22Rv1 (cell line): ENCODE results near the gene BCAS1.

Experiments used
- CTCF ChIP-seq: fragments of 450-650 bp; IDR thresholded peaks from 2 replicates; pipeline ENCODE4 v1.5.1; 2017; ENCODE audit warnings: mild to moderate bottlenecking
- ZFX ChIP-seq: fragments of 450-650 bp; IDR thresholded peaks from 2 replicates; pipeline ENCODE4 v1.6.1; 2017; ENCODE audit warnings: antibody characterized with exemption, borderline replicate concordance

DNA sequence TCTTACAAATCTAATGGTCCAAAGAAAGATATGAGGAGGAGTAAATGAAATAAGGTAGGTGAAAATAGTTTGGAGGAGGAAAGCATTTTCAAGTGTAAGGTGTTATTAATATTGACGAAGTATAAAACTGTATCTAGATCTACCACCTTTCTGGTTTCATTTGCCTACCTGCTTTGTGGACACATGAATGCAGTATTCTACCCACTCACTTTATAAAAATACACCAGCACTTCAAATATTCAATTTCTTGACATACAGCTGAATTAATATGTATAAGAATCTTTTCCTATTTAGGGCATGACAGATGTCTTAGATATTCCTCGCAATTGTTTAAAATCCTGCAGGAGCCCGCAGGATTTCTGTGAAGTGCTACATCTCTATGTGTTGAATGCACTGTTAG lies 108.0 kb downstream of the BCAS1 start:
- TF ChIP-seq CTCF (no peak), ZFX (no peak)
